K562 (cell line): ENCODE results near the gene KCNH2. TPM values are rescaled to one million over a fixed set of nuclear protein-coding genes. Genes with fewer than 3 reads are reported as not detected.

Experiments
- AFF1 ChIP-seq, 2 experiments: fragments of 450-650 bp; IDR thresholded peaks; 2 replicates each; pipeline ENCODE4 v1.6.1; 2018; ENCODE audit warnings: mild to moderate bottlenecking in 2 of 2, low read depth in 1 of 2; ENCODE audit not compliant: partially characterized antibody in 2 of 2
- ARID3A ChIP-seq: IDR thresholded peaks from 2 replicates; pipeline ENCODE4 v1.6.1; 2012; ENCODE audit warnings: low read depth, low read length, improper control_type of control experiment, borderline replicate concordance
- CBX1 ChIP-seq: sonication (generic); IDR thresholded peaks from 2 replicates; pipeline ENCODE4 v1.6.1; 2016; ENCODE audit warnings: antibody characterized with exemption, low read depth, mild to moderate bottlenecking
- DACH1 ChIP-seq: fragments of 450-650 bp; IDR thresholded peaks from 2 replicates; pipeline ENCODE4 v1.6.1; 2018; ENCODE audit not compliant: partially characterized antibody
- DIDO1 ChIP-seq: fragments of 450-650 bp; IDR thresholded peaks from 2 replicates; pipeline ENCODE4 v1.6.1; 2016; ENCODE audit warnings: low read depth, missing biosample characterization, missing genetic modification characterization
- EGR1 ChIP-seq: fragments of 450-650 bp; conservative IDR thresholded peaks from 2 replicates; pipeline ENCODE4 v1.6.1; 2017; ENCODE audit warnings: mild to moderate bottlenecking
- JUNB ChIP-seq: fragments of 450-650 bp; formaldehyde crosslinking; conservative IDR thresholded peaks from 2 replicates; pipeline ENCODE4 v1.4.0; 2020; ENCODE audit warnings: mild to moderate bottlenecking
- MAFF ChIP-seq: IDR thresholded peaks from 2 replicates; pipeline ENCODE4 v1.6.1; 2012; ENCODE audit warnings: low read length, improper control_type of control experiment
- MBD1 ChIP-seq: fragments of 250-450 bp; sonication (Bioruptor Pico); IDR thresholded peaks from 2 replicates; pipeline ENCODE4 v1.8.0; 2022; ENCODE audit warnings: inconsistent platforms
- OTX1 ChIP-seq: fragments of 450-650 bp; formaldehyde crosslinking; IDR thresholded peaks from 2 replicates; pipeline ENCODE4 v1.4.0; 2022; ENCODE audit warnings: mild to moderate bottlenecking
- PRPF4 ChIP-seq: fragments of 200-400 bp; formaldehyde crosslinking; IDR thresholded peaks from one replicate; pipeline ENCODE4 v1.6.1; 2017; ENCODE audit warnings: low read length, low read depth, mild to moderate bottlenecking; ENCODE audit not compliant: insufficient read depth, poor library complexity, severe bottlenecking
- SIRT6 ChIP-seq: IDR thresholded peaks from one replicate; pipeline ENCODE4 v1.6.1; 2012; ENCODE audit warnings: low read depth, mild to moderate bottlenecking, control low read depth, inconsistent platforms, low read length, moderate library complexity
- SMAD3 ChIP-seq: fragments of 450-650 bp; formaldehyde crosslinking; conservative IDR thresholded peaks from 2 replicates; pipeline ENCODE4 v1.4.0; 2020; ENCODE audit warnings: mild to moderate bottlenecking
- SMAD4 ChIP-seq: fragments of 250-450 bp; sonication (Bioruptor Pico); conservative IDR thresholded peaks from 2 replicates; pipeline ENCODE4 v1.8.0; 2021; ENCODE audit warnings: inconsistent platforms, mild to moderate bottlenecking, moderate library complexity
- SOX6 ChIP-seq: fragments of 450-650 bp; IDR thresholded peaks from 2 replicates; pipeline ENCODE4 v1.6.1; 2014; ENCODE audit warnings: mild to moderate bottlenecking
- TBL1XR1 ChIP-seq, 2 experiments: IDR thresholded peaks; 2 replicates each; pipeline ENCODE4 v1.6.1; 2012; ENCODE audit warnings: improper control_type of control experiment in 2 of 2, low read length in 2 of 2, mild to moderate bottlenecking in 1 of 2
- TRIM24 ChIP-seq, 2 experiments: fragments of 450-650 bp; IDR thresholded peaks; 2 replicates each; pipeline ENCODE4 v1.6.1; 2016
- ZKSCAN3 ChIP-seq: fragments of 250-450 bp; sonication (Bioruptor Pico); IDR thresholded peaks from 2 replicates; pipeline ENCODE4 v1.4.0; 2020
- ZNF740 ChIP-seq, 3 experiments: fragments of 200-800 bp in 1 of 3; sonication (Bioruptor generic) in 1 of 3; sonication (generic) in 1 of 3; formaldehyde crosslinking in 1 of 3; IDR thresholded peaks; 2 replicates each; pipeline versions ENCODE4 v1.6.1 to v1.8.0; 2016 to 2022; ENCODE audit warnings: mild to moderate bottlenecking in 2 of 3, missing compliant biosample characterization in 2 of 3, missing genetic modification characterization in 2 of 3, missing genetic modification reagents in 1 of 3
- polyA plus RNA-seq, 8 experiments: library from polyadenylated mRNA; depleted of rRNA in 4 of 8; stranded (reverse) in 5 of 8; unstranded in 3 of 8; fragments of >200 nt; fragmentation: Nextera tagmentation in 2 of 8; fragmentation: Illumina TruSeq in 1 of 8; extraction: Ambion mirVana in 2 of 8; extraction: Trizol in 1 of 8; gene quantifications; 2 replicates each; pipeline versions ENCODE4 v1.2.1 to v1.2.3, GENCODE V29; 2011 to 2014; ENCODE audit warnings: inconsistent platforms in 1 of 8, missing spikeins in 1 of 8
- total RNA-seq, 7 experiments: library from RNA; depleted of rRNA in 6 of 7; stranded (reverse); fragments of >200 nt in 6 of 7; fragmentation: Illumina TruSeq in 2 of 7; extraction: Trizol in 2 of 7; gene quantifications; 2 replicates each; pipeline versions ENCODE4 v1.2.1 to v1.2.3, GENCODE V29; 2011 to 2021; ENCODE audit warnings: low replicate concordance in 1 of 7

KCNH2 gene
- total and polyA plus RNA-seq, 9 of the 15 experiments (the other 6 are each of a cell fraction or from before 2014, with no cell fraction given), result 18.1 to 368 (median 218) TPM

GRCh38 chr7:150962553-150963399 is 15.3 kb downstream of the KCNH2 start (continued):
- TF ChIP-seq DIDO1 (tag) (0 out of 2 replicates have a peak, but pooled peaks have one; percentile 23), OTX1 (no peak), ZKSCAN3 (CRISPR knock-in tag) (no peak), SIRT6 (no peak), TBL1XR1 (IDR thresholded peaks at IDR 0.05; ENCODE audit: low read length in 2 of 2) (no peak), EGR1 (no peak; the same call in 1 of the 2 replicates), SOX6 (no peak), ARID3A (no peak), SMAD3 (CRISPR knock-in tag) (no peak), MBD1 (CRISPR knock-in tag) (no peak), MAFF (no peak), PRPF4 (no peak), SMAD4 (CRISPR knock-in tag) (peak; percentile 85), CBX1 (0 out of 2 replicates have a peak, but pooled peaks have one; percentile 55), ZNF740 (CRISPR knock-in tag; IDR thresholded peaks at IDR 0.05) (0 out of 2 replicates have a peak, but pooled peaks have one; percentile 22), ZNF740 (tag; IDR thresholded peaks at IDR 0.05) (no peak), TRIM24 (IDR thresholded peaks at IDR 0.05) (no peak), JUNB (no peak), DACH1 (no peak), AFF1 (IDR thresholded peaks at IDR 0.05; ENCODE audit: low read depth in 1 of 2, partially characterized antibody in 2 of 2) (peak in 1 of 2 experiments; percentile 16)
